ENCODE data around the gene SARS1. TPM values are rescaled to one million over a fixed set of nuclear protein-coding genes. Genes with fewer than 3 reads are reported as not detected.

SARS1 gene
- total RNA-seq, 1 donor from 2014 or later: 348 TPM

- no peak for DNase-seq (ENCODE audit: low spot score)
- no peaks in the 10 kb centered on the region for H3K9me3 Mint-ChIP-seq (ENCODE audit: low read depth)
- TF ChIP-seq, protein P1, sequence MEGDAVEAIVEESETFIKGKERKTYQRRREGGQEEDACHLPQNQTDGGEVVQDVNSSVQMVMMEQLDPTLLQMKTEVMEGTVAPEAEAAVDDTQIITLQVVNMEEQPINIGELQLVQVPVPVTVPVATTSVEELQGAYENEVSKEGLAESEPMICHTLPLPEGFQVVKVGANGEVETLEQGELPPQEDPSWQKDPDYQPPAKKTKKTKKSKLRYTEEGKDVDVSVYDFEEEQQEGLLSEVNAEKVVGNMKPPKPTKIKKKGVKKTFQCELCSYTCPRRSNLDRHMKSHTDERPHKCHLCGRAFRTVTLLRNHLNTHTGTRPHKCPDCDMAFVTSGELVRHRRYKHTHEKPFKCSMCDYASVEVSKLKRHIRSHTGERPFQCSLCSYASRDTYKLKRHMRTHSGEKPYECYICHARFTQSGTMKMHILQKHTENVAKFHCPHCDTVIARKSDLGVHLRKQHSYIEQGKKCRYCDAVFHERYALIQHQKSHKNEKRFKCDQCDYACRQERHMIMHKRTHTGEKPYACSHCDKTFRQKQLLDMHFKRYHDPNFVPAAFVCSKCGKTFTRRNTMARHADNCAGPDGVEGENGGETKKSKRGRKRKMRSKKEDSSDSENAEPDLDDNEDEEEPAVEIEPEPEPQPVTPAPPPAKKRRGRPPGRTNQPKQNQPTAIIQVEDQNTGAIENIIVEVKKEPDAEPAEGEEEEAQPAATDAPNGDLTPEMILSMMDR (IDR thresholded peaks at IDR 0.05): no peak
- H3K36me3 Mint-ChIP-seq (ENCODE audit: low read depth): no peaks in the 10 kb centered on the region
- no peaks in the 10 kb centered on the region for H3K27me3 Mint-ChIP-seq (ENCODE audit: low read depth)
- H3K27ac Mint-ChIP-seq (ENCODE audit: unreplicated experiment): no peak overlapping the region
- H3K4me3 Mint-ChIP-seq (ENCODE audit: unreplicated experiment): no peak overlapping the region
- H3K4me1 Mint-ChIP-seq (ENCODE audit: low read depth): peaks cover 5% of the 10 kb centered on the region
These were observed 47.9 kb downstream of the SARS1 start for GRCh38 chr1:109261578-109261977.

- Mint-ChIP-seq H3K9me3 (ENCODE audit: low read depth) (no peaks in the 10 kb centered on the region), H3K4me1 (ENCODE audit: low read depth) (peaks cover 12% of the 10 kb centered on the region), H3K27me3 (ENCODE audit: low read depth) (no peaks in the 10 kb centered on the region), H3K4me3 (ENCODE audit: unreplicated experiment) (no peak overlapping the region), H3K36me3 (ENCODE audit: low read depth) (no peaks in the 10 kb centered on the region), H3K27ac (ENCODE audit: unreplicated experiment) (no peak overlapping the region)
- DNase-seq (ENCODE audit: low spot score): peak; percentile 80
- TF ChIP-seq, protein P1 (IDR thresholded peaks at IDR 0.05): no peak
These were observed 48.7 kb downstream of the SARS1 start for GRCh38 chr1:109262231-109263055.

DNA sequence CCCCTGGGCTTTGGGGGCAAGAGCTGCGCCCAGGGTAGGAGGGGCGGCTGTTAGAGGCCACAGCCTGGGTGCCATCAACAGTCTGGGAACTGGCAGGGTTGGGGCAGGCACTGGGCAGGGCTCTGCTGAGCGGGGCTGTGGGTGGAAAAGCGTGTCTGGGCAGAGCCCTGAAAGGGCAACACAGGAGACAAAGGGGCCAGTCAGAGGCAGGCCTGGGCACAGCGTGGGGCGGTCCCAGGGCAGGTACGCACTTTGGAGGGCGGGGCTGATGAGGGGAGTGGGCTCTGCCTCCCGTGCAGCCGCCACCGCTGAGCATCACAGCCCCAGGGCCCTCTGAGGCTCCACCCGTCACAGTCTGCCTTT lies 49.5 kb downstream of the SARS1 start:
- H3K9me3 Mint-ChIP-seq (ENCODE audit: low read depth): no peaks in the 10 kb centered on the region
- no peaks in the 10 kb centered on the region for H3K27me3 Mint-ChIP-seq (ENCODE audit: low read depth)
- H3K27ac Mint-ChIP-seq (ENCODE audit: unreplicated experiment): no peak overlapping the region
- DNase-seq (ENCODE audit: low spot score): no peak
- H3K36me3 Mint-ChIP-seq (ENCODE audit: low read depth): peaks cover 2% of the 10 kb centered on the region
- TF ChIP-seq, protein P1 (IDR thresholded peaks at IDR 0.05): no peak
- peaks cover 15% of the 10 kb centered on the region for H3K4me1 Mint-ChIP-seq (ENCODE audit: low read depth)
- no peak overlapping the region for H3K4me3 Mint-ChIP-seq (ENCODE audit: unreplicated experiment)

GRCh38 chr1:109263597-109264378 lies 50.1 kb downstream of the SARS1 start:
- H3K4me3 Mint-ChIP-seq (ENCODE audit: unreplicated experiment): no peak overlapping the region
- no peak for DNase-seq (ENCODE audit: low spot score)
- H3K27me3 Mint-ChIP-seq (ENCODE audit: low read depth): no peaks in the 10 kb centered on the region

GRCh38 chr1:109264379-109264755 lies 50.6 kb downstream of the SARS1 start:
- H3K4me3 Mint-ChIP-seq (ENCODE audit: unreplicated experiment): no peak overlapping the region
- DNase-seq (ENCODE audit: low spot score): no peak
- H3K27me3 Mint-ChIP-seq (ENCODE audit: low read depth): no peaks in the 10 kb centered on the region
- peaks cover 2% of the 10 kb centered on the region for H3K36me3 Mint-ChIP-seq (ENCODE audit: low read depth)
- H3K9me3 Mint-ChIP-seq (ENCODE audit: low read depth): no peaks in the 10 kb centered on the region
- peaks cover 15% of the 10 kb centered on the region for H3K4me1 Mint-ChIP-seq (ENCODE audit: low read depth)
- TF ChIP-seq, protein P1 (IDR thresholded peaks at IDR 0.05): no peak
- no peak overlapping the region for H3K27ac Mint-ChIP-seq (ENCODE audit: unreplicated experiment)

More at GRCh38 chr1:109263597-109264378, 50.1 kb downstream of the SARS1 start:
- TF ChIP-seq, protein P1 (IDR thresholded peaks at IDR 0.05): peak; percentile 99
- Mint-ChIP-seq H3K27ac (ENCODE audit: unreplicated experiment) (no peak overlapping the region), H3K9me3 (ENCODE audit: low read depth) (no peaks in the 10 kb centered on the region), H3K36me3 (ENCODE audit: low read depth) (peaks cover 2% of the 10 kb centered on the region), H3K4me1 (ENCODE audit: low read depth) (peaks cover 15% of the 10 kb centered on the region)

Measured in chondrocyte (in vitro differentiated cells).